ENCODE data around the gene C11orf91.

C11orf91 gene

DNA sequence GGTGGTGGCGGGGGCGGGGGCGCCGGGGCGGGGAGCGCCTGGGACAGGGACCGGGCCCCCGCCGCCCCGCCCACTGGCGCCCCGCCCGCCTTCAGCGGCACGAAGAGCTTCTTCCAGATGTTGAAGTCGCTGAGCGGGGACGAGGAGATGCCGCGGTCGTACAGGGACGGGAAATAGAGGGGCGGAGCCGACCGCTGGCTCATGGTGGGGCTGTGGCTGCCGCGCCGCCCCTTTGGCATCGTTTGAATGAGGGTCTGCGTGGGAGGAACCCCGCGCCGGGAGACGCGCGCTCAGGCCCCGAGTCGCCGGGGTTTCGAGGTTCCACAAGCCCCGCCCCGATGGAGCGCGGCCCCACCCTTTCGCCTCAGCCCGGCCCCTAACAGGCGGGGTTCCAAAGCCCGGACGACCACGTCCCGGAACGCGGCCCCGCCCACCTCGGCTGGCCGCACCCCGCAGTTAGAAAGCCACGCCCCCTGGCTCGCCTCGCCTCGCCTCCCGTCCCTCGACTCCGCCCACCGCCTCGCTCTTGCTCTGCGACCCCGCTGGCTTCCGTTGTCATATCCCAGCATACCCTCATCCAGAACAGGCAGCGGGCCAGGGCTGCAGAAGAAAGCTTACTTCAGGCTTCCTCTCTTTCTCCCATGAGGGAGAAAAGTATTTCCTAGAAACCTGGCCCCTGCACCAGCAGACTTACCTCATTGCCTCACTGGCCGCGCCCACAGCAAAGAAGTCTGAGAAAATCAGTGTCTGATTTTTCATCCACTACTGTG, at the start of gene C11orf91:
TSS of gene C11orf91 (minus strand) at position 325 of the 770 bp plus-strand sequence. CDS start at position 239, 86 bp downstream.
- DNase-seq (ENCODE audit: extremely low read depth, low read depth) = peak; percentile 87
- H3K4me3 ChIP-seq (replicated peaks; ENCODE audit: low read depth, low read length) = peak within 1 kb of the TSS; percentile 37
- TF ChIP-seq, protein P1, sequence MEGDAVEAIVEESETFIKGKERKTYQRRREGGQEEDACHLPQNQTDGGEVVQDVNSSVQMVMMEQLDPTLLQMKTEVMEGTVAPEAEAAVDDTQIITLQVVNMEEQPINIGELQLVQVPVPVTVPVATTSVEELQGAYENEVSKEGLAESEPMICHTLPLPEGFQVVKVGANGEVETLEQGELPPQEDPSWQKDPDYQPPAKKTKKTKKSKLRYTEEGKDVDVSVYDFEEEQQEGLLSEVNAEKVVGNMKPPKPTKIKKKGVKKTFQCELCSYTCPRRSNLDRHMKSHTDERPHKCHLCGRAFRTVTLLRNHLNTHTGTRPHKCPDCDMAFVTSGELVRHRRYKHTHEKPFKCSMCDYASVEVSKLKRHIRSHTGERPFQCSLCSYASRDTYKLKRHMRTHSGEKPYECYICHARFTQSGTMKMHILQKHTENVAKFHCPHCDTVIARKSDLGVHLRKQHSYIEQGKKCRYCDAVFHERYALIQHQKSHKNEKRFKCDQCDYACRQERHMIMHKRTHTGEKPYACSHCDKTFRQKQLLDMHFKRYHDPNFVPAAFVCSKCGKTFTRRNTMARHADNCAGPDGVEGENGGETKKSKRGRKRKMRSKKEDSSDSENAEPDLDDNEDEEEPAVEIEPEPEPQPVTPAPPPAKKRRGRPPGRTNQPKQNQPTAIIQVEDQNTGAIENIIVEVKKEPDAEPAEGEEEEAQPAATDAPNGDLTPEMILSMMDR (IDR thresholded peaks at IDR 0.05; ENCODE audit: low read depth, low read length, missing control alignments) = no peak

DNA sequence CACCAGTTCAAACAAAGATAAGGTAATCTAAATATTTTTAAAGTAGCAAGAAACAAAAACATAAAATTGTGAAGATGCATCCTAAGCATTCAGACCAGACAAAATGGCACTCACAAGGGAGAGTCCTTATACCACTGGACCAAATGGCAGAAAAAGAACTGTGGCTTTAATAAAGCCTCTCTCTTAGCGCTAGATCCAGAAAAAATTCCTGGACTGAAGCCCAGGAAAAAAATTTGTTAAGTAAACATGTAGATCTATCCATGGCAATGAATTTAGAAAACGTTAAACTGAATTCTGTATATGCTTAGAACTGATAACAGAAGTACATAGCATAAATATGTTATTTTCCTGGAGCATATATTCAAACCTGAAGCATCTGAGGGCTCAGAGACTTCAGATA, 47.4 kb upstream of the C11orf91 start:
- DNase-seq (ENCODE audit: extremely low read depth, low read depth) = no peak
- TF ChIP-seq, protein P1 (IDR thresholded peaks at IDR 0.05; ENCODE audit: low read depth, low read length, missing control alignments) = no peak
- H3K4me3 ChIP-seq (replicated peaks; ENCODE audit: low read depth, low read length) = no peak overlapping the region

DNA sequence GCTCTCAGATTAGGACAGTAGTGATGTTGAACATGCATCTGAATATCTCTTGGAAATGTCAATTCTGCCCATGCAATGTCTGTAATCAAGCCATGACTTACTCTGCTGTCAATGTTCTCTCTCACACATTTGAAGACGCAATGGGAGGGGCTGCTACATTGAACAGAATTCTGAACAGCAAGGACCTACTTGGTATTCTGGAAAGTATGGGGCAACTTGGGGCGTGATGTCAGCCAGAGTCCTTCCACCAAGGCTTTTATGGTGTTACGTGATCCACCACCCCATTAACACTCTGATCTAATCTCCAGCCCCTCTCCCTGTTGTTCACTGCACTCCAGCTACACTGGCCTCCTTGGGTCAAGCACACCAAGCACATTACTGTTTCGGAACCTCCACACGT, 42.7 kb upstream of the C11orf91 start:
- TF ChIP-seq, protein P1 (IDR thresholded peaks at IDR 0.05; ENCODE audit: low read depth, low read length, missing control alignments) = no peak
- H3K4me3 ChIP-seq (replicated peaks; ENCODE audit: low read depth, low read length) = no peak overlapping the region
- no peak for DNase-seq (ENCODE audit: extremely low read depth, low read depth)

DNA sequence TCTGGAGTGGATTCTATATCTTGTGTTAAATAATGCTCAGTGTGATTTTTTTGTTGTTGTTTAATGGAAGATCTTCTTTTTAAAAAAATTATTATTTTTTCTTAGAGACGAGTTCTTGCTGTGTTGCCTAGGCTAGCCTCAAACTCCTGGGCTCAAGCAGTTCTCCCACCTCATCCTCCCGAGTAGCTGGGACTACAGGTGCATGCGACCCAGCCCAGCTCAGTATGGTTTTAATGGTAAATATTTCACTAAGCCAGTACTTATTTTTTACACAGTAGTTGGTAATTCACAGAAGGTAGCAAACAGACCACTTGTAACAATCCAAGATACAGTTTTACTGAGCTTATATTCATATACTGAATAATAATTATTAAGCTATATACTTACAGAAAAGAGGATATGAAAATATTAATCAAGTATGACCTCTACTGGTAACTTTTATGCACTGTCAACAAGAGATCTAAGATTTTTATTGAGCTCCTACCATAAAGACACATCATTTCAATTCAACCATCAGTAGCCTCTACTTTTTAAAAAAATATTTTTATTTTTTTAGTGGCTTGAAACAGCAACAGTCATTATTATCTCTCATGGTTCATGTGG, 41.7 kb upstream of the C11orf91 start:
- no peak for DNase-seq (ENCODE audit: extremely low read depth, low read depth)
- TF ChIP-seq, protein P1 (IDR thresholded peaks at IDR 0.05; ENCODE audit: low read depth, low read length, missing control alignments) = peak; percentile 9
- H3K4me3 ChIP-seq (replicated peaks; ENCODE audit: low read depth, low read length) = no peak overlapping the region

DNA sequence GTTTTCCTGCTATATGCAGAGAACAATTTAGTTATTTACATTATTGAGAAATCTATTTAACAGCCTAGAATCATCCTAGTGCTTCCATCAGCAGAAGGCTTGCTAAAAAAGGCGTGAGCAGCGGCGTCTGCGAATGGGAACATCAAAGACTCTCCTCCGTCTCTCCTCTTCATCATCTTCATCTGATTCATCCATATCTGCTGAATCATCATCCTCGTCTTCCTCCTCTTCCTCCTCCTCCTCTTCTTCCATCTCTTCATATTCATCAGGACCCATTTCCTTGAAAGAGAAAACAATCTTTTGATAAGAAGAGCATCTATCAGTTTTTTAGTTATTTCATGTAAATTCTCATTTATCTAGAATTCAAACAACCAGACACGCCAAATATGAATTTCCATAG, 41.2 kb upstream of the C11orf91 start:
- no peak overlapping the region for H3K4me3 ChIP-seq (replicated peaks; ENCODE audit: low read depth, low read length)
- TF ChIP-seq, protein P1 (IDR thresholded peaks at IDR 0.05; ENCODE audit: low read depth, low read length, missing control alignments) = no peak
- DNase-seq (ENCODE audit: extremely low read depth, low read depth) = no peak

DNA sequence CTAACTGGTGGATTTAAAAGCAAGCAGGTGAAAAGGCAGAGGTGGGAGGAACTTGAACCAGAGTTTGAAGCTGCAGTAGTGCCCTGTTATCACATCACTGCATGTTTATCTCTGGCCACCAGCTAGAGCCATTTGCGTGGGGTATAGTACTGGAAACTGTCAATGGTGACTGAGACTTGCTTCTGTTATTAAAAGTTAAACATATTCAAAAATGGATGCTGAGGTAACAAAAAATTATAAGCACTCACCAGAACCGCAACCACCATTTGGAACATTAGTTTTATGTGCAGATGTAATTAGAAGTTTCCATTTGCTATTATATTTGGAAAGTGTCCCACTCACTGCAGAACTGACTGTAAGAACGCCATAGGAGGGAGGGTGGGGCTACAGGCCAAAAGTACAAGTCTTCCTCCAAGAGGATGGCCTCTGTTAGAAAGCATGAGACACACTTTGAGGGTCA, 36.8 kb upstream of the C11orf91 start:
- H3K4me3 ChIP-seq (replicated peaks; ENCODE audit: low read depth, low read length) = peak overlapping the region; percentile 87
- TF ChIP-seq, protein P1 (IDR thresholded peaks at IDR 0.05; ENCODE audit: low read depth, low read length, missing control alignments) = no peak
- no peak for DNase-seq (ENCODE audit: extremely low read depth, low read depth)
